ENCODE measurements around the gene SEM1.

DNA sequence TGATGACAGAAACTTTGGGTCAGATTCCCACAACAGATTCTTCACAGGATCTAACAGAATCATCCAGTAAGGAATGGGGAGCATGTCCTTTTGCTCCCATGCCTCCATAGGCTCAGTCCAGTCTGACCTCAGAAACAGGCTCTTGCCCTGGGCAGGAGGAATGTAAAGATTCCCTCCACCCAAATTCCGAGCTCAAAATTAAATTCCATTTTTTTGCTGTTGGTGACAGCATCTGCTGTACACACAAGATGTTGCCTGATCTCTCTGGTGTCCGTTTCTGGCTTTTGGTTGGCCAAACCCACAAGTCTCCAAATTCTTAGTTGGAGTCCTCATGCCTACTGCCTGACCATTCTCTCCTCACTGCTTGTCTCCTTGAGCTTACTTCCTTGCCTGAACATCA, 53.7 kb downstream of the SEM1 start:
- TF ChIP-seq, protein P1, sequence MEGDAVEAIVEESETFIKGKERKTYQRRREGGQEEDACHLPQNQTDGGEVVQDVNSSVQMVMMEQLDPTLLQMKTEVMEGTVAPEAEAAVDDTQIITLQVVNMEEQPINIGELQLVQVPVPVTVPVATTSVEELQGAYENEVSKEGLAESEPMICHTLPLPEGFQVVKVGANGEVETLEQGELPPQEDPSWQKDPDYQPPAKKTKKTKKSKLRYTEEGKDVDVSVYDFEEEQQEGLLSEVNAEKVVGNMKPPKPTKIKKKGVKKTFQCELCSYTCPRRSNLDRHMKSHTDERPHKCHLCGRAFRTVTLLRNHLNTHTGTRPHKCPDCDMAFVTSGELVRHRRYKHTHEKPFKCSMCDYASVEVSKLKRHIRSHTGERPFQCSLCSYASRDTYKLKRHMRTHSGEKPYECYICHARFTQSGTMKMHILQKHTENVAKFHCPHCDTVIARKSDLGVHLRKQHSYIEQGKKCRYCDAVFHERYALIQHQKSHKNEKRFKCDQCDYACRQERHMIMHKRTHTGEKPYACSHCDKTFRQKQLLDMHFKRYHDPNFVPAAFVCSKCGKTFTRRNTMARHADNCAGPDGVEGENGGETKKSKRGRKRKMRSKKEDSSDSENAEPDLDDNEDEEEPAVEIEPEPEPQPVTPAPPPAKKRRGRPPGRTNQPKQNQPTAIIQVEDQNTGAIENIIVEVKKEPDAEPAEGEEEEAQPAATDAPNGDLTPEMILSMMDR (IDR thresholded peaks at IDR 0.05), result no peak
- no peak for TF ChIP-seq POLR2A (IDR thresholded peaks at IDR 0.05)

Measured in uterus (tissue), 2 donors.